HG03064 (cell line): Measurements from ENCODE around the gene CWF19L2.
"Not testable (repeated sequence)": the region's sequence is repeated elsewhere in the genome, so short reads cannot be mapped to it uniquely, and the experiment has no call there.

Source experiments
- ATAC-seq: cut with Tn5 transposase; IDR thresholded peaks from one replicate; pipeline ENCODE4 v1.9.1; 2021; ENCODE audit warnings: low read depth; ENCODE audit not compliant: unreplicated experiment

The CWF19L2 gene

DNA sequence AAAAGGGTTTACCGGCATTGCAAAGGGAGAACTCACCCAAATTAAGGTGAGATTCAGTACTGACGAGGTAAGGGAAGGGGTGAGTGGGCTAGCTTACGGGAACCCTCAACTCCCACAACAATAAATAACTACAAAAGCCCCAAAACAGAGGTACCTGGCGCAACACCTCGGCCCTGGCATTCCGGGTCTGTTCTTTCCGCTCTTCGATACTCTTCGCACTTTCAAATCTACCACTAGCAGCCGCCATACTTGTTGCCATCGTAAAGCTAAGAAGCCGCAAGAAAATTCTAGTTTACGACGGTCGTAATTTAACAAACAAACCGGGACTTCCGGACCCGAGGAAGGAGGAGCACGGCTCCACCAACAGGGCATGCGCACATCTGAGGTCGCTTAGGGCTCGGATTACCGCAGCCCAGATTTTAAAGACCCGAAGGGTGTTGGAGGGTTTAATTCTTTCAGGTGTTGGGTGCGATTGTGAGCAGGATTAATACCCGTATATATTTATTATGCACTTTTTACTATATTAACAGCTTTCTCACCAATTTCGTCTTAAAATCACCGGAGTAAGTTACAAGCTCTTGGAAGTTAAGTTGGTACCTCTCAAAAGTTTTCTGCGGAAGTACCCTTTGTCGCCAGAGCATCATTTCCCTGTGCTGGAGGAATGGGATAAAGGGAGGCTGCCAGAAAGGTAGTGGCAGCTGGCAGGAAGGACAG is at the start of gene CWF19L2:
Gene CWF19L2, minus strand, starts transcription at position 268 of the 714 bp plus-strand sequence. Its CDS starts 9 bp downstream, at position 259.
- peak; percentile 99 for ATAC-seq

DNA sequence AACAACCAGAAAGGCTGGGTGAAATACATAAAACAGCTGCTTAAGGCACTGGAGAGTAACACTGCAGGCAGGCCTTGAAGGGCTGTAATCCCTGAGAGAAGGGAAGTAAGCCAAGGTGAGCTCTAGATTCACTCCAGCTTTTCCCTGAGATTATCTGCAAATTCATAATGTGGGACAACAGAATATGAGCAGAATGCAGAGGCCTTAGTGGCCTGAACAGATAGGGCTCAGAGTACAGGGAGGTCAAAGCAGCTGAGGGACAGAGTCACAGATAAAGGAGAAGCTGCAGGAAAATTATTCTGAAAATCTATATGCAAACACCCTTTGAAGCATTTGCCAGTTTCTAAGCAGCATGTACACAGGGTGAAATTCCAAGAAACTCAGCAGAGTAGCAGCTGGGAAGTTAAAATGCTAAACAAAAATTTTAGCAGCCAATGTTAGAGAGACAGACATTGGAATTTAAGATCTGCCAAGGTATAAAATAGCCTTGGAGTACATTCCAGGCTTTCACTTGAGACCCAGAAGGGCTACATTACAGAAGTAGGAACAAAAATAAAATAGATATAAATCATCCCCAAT is 48.1 kb upstream of the CWF19L2 start:
- no peak for ATAC-seq

DNA sequence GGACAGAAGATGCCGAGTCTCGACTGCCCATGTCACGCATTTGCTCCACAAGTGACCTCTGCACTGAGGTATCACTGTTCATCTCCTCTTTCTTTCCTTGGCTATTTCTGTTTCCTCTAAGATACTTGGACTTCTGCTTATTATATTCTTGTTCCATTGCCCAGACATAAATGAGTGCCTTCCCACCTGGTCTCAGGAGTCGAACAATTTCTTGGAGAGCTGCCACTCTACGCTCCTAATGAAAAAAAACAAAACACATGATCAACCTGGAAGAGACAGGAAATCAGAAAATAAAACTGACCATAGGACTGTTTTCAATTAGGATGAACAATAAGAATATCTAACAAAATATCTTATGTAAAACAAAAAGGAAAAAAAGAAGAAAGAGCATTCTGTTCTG is 47.4 kb upstream of the CWF19L2 start:
- ATAC-seq: no peak

GRCh38 chr11:107501713-107502112 is 44.1 kb upstream of the CWF19L2 start:
- no peak for ATAC-seq

DNA sequence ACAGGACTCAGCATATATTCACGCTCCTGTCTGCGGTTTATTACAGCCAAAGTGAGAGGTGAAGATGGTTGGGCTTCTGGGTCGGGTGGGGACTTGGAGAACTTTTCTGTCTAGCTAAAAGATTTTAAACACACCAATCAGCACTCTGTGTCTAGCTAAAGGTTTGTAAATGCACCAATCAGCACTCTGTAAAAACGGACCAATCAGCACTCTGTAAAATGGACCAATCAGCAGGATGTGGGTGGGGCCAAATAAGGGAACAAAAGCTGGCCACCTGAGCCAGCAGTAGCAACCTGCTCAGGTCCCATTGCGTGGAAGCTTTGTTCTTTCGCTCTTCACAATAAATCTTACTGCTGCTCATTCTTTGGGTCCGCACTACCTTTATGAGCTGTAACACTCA is 39.7 kb upstream of the CWF19L2 start:
- ATAC-seq: not testable (repeated sequence)

- no peak for ATAC-seq
Measured at GRCh38 chr11:107496011-107496410, 38.4 kb upstream of the CWF19L2 start.

- no peak for ATAC-seq
Measured at GRCh38 chr11:107494055-107494454, 36.4 kb upstream of the CWF19L2 start.

DNA sequence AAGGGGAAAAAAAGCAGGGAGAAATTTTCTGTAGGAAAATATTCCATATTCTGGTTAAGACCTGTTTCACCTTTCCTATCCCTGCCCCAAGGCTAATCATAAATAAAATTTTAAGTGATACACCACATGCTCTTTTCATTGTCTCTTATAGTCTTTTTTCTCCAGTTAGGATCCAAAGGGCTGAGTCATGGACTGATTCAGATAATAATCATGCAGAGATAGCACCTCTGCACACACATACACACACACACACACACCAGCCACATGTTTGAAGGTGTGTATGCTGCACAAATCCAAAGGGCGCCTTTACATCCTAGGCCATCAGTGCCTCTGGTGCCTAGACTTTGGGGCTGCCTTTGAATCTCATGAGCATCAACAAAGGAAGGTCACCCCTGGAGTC is 35.5 kb upstream of the CWF19L2 start:
- no peak for ATAC-seq

GRCh38 chr11:107490836-107491235 is 33.2 kb upstream of the CWF19L2 start:
- no peak for ATAC-seq

DNA sequence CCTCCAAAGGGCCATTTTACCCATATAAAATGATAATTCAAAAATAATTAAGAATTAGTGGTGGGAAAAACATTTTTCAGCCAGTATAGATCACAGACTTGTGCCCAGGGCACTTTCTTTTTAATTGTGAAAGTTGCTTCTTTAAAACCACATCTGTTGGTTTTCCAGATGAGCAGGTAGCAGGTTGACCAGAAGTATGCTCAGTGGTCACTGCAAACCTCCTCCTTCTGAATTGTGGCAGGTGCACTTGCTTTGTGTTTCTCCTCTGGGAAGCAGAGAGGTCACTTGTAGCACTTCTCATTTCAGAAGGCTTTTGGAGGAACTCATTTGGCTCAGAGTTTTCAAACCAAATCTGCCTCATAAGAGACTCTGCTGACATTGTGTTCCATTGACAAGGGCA is 24.6 kb upstream of the CWF19L2 start:
- no peak for ATAC-seq

- ATAC-seq: no peak
Measured at GRCh38 chr11:107478922-107479321, 21.3 kb upstream of the CWF19L2 start.

GRCh38 chr11:107477820-107478219 is 20.2 kb upstream of the CWF19L2 start:
- ATAC-seq: no peak

DNA sequence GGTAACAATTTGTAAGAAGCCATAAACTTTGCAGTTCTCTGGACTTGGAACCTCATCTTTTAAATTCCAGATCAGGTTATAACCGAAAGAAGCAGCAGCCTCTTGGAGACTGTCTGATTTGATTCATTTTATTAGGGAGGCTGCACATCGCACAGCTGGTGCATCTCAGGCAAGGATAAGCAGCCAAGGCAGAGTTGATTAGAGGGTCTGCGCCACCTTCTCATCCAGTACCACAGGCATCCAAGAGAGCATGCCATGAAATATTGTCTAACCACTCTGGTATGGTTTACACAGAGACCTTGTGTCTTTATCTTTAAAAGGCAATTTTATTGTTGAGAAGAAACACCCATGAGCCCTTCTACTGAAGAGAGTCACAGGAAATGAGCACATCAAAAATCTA is 16.2 kb upstream of the CWF19L2 start:
- no peak for ATAC-seq

GRCh38 chr11:107472966-107473365 is 15.3 kb upstream of the CWF19L2 start:
- no peak for ATAC-seq

GRCh38 chr11:107468596-107468995 is 11.0 kb upstream of the CWF19L2 start:
- ATAC-seq: no peak

DNA sequence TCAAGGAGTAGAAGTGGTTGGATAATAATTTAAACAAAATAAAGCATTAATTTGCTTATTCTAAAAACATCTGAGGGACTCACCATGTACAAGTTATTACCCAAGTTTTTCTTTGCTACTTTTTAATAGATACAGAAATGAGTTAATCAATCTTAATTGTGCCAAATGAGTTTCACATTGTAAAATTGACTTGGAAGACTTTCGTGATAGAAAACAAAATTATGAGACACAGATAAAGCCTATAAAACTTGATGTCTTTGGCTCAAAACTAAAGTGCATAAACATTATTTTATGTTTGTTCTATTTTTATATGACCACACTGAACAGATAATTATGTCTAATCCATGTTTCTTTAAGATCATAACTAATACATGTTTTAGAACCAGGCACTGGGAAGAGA is 10.1 kb upstream of the CWF19L2 start:
- no peak for ATAC-seq

GRCh38 chr11:107466275-107466866 is 8.7 kb upstream of the CWF19L2 start:
- not testable (repeated sequence) for ATAC-seq

GRCh38 chr11:107457205-107457557 is 444 bp downstream of the CWF19L2 start:
- ATAC-seq: peak; percentile 42

DNA sequence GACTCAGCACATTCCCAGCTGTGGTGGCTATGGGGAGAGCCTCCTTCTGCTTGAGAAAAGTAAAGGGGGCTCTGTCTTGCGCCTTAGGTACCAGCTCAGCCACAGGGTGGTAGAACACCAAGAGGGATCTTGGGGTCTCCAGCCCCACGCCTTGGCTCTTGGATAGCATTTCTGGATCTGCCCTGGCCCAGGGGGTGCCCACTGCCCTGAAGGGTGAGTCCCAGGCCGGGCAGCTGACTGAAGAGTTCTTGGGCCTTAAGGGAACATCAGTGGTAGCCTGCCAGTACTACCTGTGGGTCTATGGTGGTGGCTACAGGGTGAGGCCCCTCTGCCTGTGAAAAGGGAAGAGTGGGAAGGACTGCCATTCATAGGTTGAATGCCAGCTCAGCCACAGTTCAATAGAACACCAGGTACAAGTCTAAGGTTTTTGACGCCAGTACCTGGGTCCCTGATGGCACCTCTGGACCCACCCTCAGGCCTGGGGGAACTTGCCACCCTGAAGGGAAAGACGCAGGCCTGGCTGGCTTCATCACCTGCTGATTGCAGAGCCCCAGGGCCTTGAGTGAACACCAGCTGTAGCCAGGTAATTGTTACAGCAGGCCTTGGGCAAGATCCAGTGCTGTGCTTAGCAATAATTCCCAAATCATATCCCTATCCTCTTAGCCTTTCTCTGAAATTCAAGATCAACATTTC is 3.9 kb downstream of the CWF19L2 start:
- no peak for ATAC-seq

GRCh38 chr11:107446822-107447431 is 10.7 kb downstream of the CWF19L2 start:
- ATAC-seq: no peak

- ATAC-seq: no peak
Measured at GRCh38 chr11:107442715-107443215, 14.9 kb downstream of the CWF19L2 start.
